H9 (cell line): ENCODE data around the gene ASB16. TPM values are rescaled to one million over a fixed set of nuclear protein-coding genes. Genes with fewer than 3 reads are reported as not detected.

Source experiments
- DNase-seq: peaks from one replicate; pipeline ENCODE4 v3.0.0-alpha.2; 2017
- H2AFZ ChIP-seq: one replicate; pipeline ENCODE4 v1.6.1; 2013; ENCODE audit warnings: mild to moderate bottlenecking, low read length, control low read depth, moderate library complexity
- H2AK5ac ChIP-seq: 2 replicates; pipeline ENCODE4 v1.6.1; 2013; ENCODE audit warnings: low read length, control low read depth, mixed read lengths; ENCODE audit not compliant: insufficient read length
- H2BK120ac ChIP-seq: one replicate; pipeline ENCODE4 v1.6.1; 2013; ENCODE audit warnings: low read depth, mild to moderate bottlenecking, low read length, control low read depth, inconsistent platforms; ENCODE audit not compliant: poor library complexity, severe bottlenecking
- H2BK12ac ChIP-seq: 2 replicates; pipeline ENCODE4 v1.6.1; 2013; ENCODE audit warnings: low read length, control low read depth, mixed read lengths, low read depth; ENCODE audit not compliant: insufficient read length
- H2BK15ac ChIP-seq: 2 replicates; pipeline ENCODE4 v1.6.1; 2013; ENCODE audit warnings: low read depth, low read length, control low read depth
- H2BK20ac ChIP-seq: one replicate; pipeline ENCODE4 v1.6.1; 2013; ENCODE audit warnings: low read depth, mild to moderate bottlenecking, low read length, control low read depth, inconsistent platforms; ENCODE audit not compliant: poor library complexity, severe bottlenecking
- H2BK5ac ChIP-seq: 2 replicates; pipeline ENCODE4 v1.6.1; 2013; ENCODE audit warnings: low read length, control low read depth, mixed read lengths; ENCODE audit not compliant: insufficient read length
- H3K14ac ChIP-seq: 2 replicates; pipeline ENCODE4 v1.6.1; 2013; ENCODE audit warnings: low read length, control low read depth; ENCODE audit not compliant: insufficient read depth
- H3K18ac ChIP-seq: 2 replicates; pipeline ENCODE4 v1.6.1; 2013; ENCODE audit warnings: low read depth, mild to moderate bottlenecking, mixed read lengths, low read length, control low read depth; ENCODE audit not compliant: insufficient read length
- H3K23ac ChIP-seq: 2 replicates; pipeline ENCODE4 v1.6.1; 2013; ENCODE audit warnings: low read length, control low read depth, mixed read lengths, low read depth; ENCODE audit not compliant: insufficient read length
- H3K23me2 ChIP-seq: 2 replicates; pipeline ENCODE4 v1.6.1; 2013; ENCODE audit warnings: low read depth, mild to moderate bottlenecking, mixed read lengths, low read length, control low read depth; ENCODE audit not compliant: insufficient read length, poor library complexity, severe bottlenecking
- H3K27ac ChIP-seq: 2 replicates; pipeline ENCODE4 v1.5.1; 2013; ENCODE audit warnings: low read length, control low read depth, mixed read lengths, low read depth; ENCODE audit not compliant: insufficient read length
- H3K27me3 ChIP-seq: 2 replicates; pipeline ENCODE4 v1.6.1; 2013; ENCODE audit warnings: low read length, control low read depth, inconsistent platforms; ENCODE audit not compliant: insufficient read depth
- H3K4ac ChIP-seq: 2 replicates; pipeline ENCODE4 v1.6.1; 2013; ENCODE audit warnings: low read depth, mild to moderate bottlenecking, control low read depth, inconsistent platforms, low read length, moderate library complexity
- H3K4me1 ChIP-seq: 2 replicates; pipeline ENCODE4 v1.6.1; 2013; ENCODE audit warnings: low read length, control low read depth, inconsistent platforms; ENCODE audit not compliant: insufficient read depth
- H3K4me2 ChIP-seq: 2 replicates; pipeline ENCODE4 v1.6.1; 2013; ENCODE audit warnings: low read length, control low read depth, mixed read lengths; ENCODE audit not compliant: insufficient read length, insufficient read depth
- H3K56ac ChIP-seq: 2 replicates; pipeline ENCODE4 v1.6.1; 2013; ENCODE audit warnings: low read depth, mild to moderate bottlenecking, mixed read lengths, low read length, control low read depth; ENCODE audit not compliant: insufficient read length
- H3K79me1 ChIP-seq: 2 replicates; pipeline ENCODE4 v1.6.1; 2013; ENCODE audit warnings: low read depth, mild to moderate bottlenecking, moderate library complexity, low read length, control low read depth, inconsistent platforms; ENCODE audit not compliant: insufficient read depth, poor library complexity, severe bottlenecking
- H3K79me2 ChIP-seq: 2 replicates; pipeline ENCODE4 v1.6.1; 2013; ENCODE audit warnings: low read length, control low read depth, inconsistent platforms; ENCODE audit not compliant: insufficient read depth
- H3K9ac ChIP-seq: 2 replicates; pipeline ENCODE4 v1.6.1; 2013; ENCODE audit warnings: low read length, control low read depth, mixed read lengths; ENCODE audit not compliant: insufficient read length; ENCODE audit errors: extremely low read depth
- H3K9me3 ChIP-seq: one replicate; pipeline ENCODE4 v1.6.1; 2013; ENCODE audit warnings: low read depth, low read length, inconsistent platforms; ENCODE audit not compliant: control insufficient read depth
- H3T11ph ChIP-seq: one replicate; pipeline ENCODE4 v1.6.1; 2013; ENCODE audit warnings: mild to moderate bottlenecking, low read length, control low read depth, inconsistent platforms
- H4K20me1 ChIP-seq: one replicate; pipeline ENCODE4 v1.6.1; 2013; ENCODE audit not compliant: control insufficient read depth, insufficient read length, insufficient read depth
- H4K5ac ChIP-seq: 2 replicates; pipeline ENCODE4 v1.6.1; 2013; ENCODE audit warnings: low read depth, mild to moderate bottlenecking, mixed read lengths, low read length, control low read depth; ENCODE audit not compliant: insufficient read length
- H4K8ac ChIP-seq: replicated peaks from 2 replicates; pipeline ENCODE4 v1.6.1; 2013; ENCODE audit warnings: low read length, control low read depth, mixed read lengths, low read depth; ENCODE audit not compliant: insufficient read length
- H4K91ac ChIP-seq: 2 replicates; pipeline ENCODE4 v1.6.1; 2013; ENCODE audit warnings: low read depth, mild to moderate bottlenecking, moderate library complexity, mixed read lengths, low read length, control low read depth; ENCODE audit not compliant: insufficient read length
- H3K27ac Mint-ChIP-seq, 3 experiments: 2 replicates in 2 of 3; 3 replicates in 1 of 3; pipeline ENCODE4 v1.8.0; 2020 to 2021; ENCODE audit warnings: mixed read lengths in 3 of 3, mild to moderate bottlenecking in 1 of 3, moderate library complexity in 1 of 3
- H3K27me3 Mint-ChIP-seq: 2 replicates; pipeline ENCODE4 v1.8.0; 2021; ENCODE audit warnings: low read depth, mild to moderate bottlenecking, moderate library complexity, mixed read lengths
- H3K36me3 Mint-ChIP-seq, 3 experiments: 2 replicates in 2 of 3; 3 replicates in 1 of 3; pipeline ENCODE4 v1.8.0; 2020 to 2021; ENCODE audit warnings: low read depth in 3 of 3, mixed read lengths in 3 of 3; ENCODE audit not compliant: insufficient read depth in 1 of 3
- H3K4me1 Mint-ChIP-seq, 2 experiments: 2 replicates each; pipeline ENCODE4 v1.8.0; 2020; ENCODE audit warnings: mixed read lengths in 2 of 2
- H3K4me3 Mint-ChIP-seq, 2 experiments: 2 replicates in 1 of 2; 3 replicates in 1 of 2; pipeline ENCODE4 v1.8.0; 2020 to 2021; ENCODE audit warnings: mild to moderate bottlenecking in 2 of 2, mixed read lengths in 2 of 2, moderate library complexity in 1 of 2
- H3K9me3 Mint-ChIP-seq, 2 experiments: 2 replicates in 1 of 2; 3 replicates in 1 of 2; pipeline ENCODE4 v1.8.0; 2020; ENCODE audit warnings: mild to moderate bottlenecking in 2 of 2, mixed read lengths in 2 of 2, moderate library complexity in 1 of 2
- CTCF ChIP-seq: fragments of 200-600 bp; sonication (generic); conservative IDR thresholded peaks from 3 replicates; pipeline ENCODE4 v1.8.0; 2021; ENCODE audit warnings: antibody characterized with exemption, mild to moderate bottlenecking
- WGBS: extraction: QIAGEN DNeasy Blood & Tissue Kit; methylation state at CpG from one replicate; pipeline ENCODE4 v1.1.7; 2013; ENCODE audit warnings: missing lambda C conversion rate, low lambda C conversion rate, mixed read lengths; ENCODE audit not compliant: insufficient read length; ENCODE audit errors: extremely low coverage; 5-methylcytosine and 5-hydroxymethylcytosine counted together
- long read RNA-seq: library from polyadenylated mRNA; unstranded; transcript quantifications from one replicate; pipeline ENCODE4 v2.0.0, GENCODE V29; 2020
- total RNA-seq: library from RNA; stranded (reverse); gene quantifications from 2 replicates; pipeline ENCODE4 v1.2.1, GENCODE V29; 2021

ASB16 gene
- total RNA-seq, result 0.31 and 0.90 TPM in 2 replicates
- long read RNA-seq, partial matches to known transcripts, result 0 of 10 reads
- long read RNA-seq, other reads (novel, unspliced or antisense), result 10 of 10 reads

GRCh38 chr17:44170499-44171201, at the start of gene ASB16:
TSS of gene ASB16 (plus strand) at chr17:44170704. CDS start at chr17:44170790, 86 bp downstream.
- Histone ChIP-seq H2BK12ac (no peak within 1 kb of the TSS), H2BK5ac (no peak within 1 kb of the TSS), H3K23ac (no peak within 1 kb of the TSS), H3K4me2 (no peak within 1 kb of the TSS), H2BK15ac (no peak within 1 kb of the TSS), H3T11ph (no peak within 1 kb of the TSS), H3K56ac (no peak within 1 kb of the TSS), H4K8ac (no peak within 1 kb of the TSS), H3K14ac (no peak within 1 kb of the TSS; the same call in 1 of the 2 replicates), H3K4me1 (no peaks in the 10 kb centered on the region; the same call in 1 of the 2 replicates), H3K79me2 (no peaks in the 10 kb centered on the region), H3K79me1 (no peaks in the 10 kb centered on the region), H4K91ac (no peak within 1 kb of the TSS), H4K5ac (no peak within 1 kb of the TSS), H3K27ac (no peak within 1 kb of the TSS), H2AFZ (no peak within 1 kb of the TSS), H3K27me3 (no peaks in the 10 kb centered on the region), H2AK5ac (no peak within 1 kb of the TSS), H2BK20ac (no peak within 1 kb of the TSS), H4K20me1 (peaks cover 3% of the 10 kb centered on the region), H3K4ac (no peak within 1 kb of the TSS), H2BK120ac (no peak within 1 kb of the TSS), H3K9me3 (no peaks in the 10 kb centered on the region), H3K18ac (no peak within 1 kb of the TSS), H3K23me2 (no peaks in the 10 kb centered on the region), H3K9ac (no peak within 1 kb of the TSS)
- WGBS, result no CpG with 5 or more reads among the region's 21 CpGs
- Mint-ChIP-seq H3K36me3 (peaks cover 4 to 8% (median 6%) of the 10 kb centered on the region in 3 experiments), H3K9me3 (no peaks in the 10 kb centered on the region), H3K4me3 (no peak within 1 kb of the TSS; a peak in 1 of 5 replicates), H3K4me1 (peaks cover 17 to 31% of the 10 kb centered on the region in 2 experiments), H3K27ac (peak within 1 kb of the TSS in 1 of 3 experiments; percentile 58; a peak in 1 of 7 replicates), H3K27me3 (peaks cover 2% of the 10 kb centered on the region; the same call in 1 of the 2 replicates)
- peak; percentile 32; the same call in 2 of the 3 replicates for TF ChIP-seq CTCF
- DNase-seq, result peak; percentile 72
